NCI-H2196 (cell line): ENCODE measurements around the gene TBC1D22A.

Experiments used
- DNase-seq: peaks from one replicate; lab custom pipeline; 2025; ENCODE audit not compliant: unreplicated experiment; lab: John Stamatoyannopoulos, UW

Gene TBC1D22A

DNA sequence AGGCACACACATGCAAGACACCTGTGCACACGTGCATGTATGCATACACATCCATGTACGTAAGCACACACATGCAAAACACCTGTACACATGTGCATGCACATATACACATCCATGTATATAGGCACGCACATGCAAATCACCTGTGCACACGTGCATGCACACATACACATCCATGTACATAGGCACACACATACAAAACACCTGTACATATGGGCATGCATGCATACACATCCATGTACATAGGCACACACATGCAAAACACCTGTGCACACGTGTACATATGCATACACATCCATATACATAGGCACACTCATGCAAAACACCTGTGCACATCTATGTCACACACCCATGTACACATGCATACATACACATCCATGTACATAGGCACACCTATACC is 458.3 kb downstream of the TBC1D22A start:
- DNase-seq: no peak

DNA sequence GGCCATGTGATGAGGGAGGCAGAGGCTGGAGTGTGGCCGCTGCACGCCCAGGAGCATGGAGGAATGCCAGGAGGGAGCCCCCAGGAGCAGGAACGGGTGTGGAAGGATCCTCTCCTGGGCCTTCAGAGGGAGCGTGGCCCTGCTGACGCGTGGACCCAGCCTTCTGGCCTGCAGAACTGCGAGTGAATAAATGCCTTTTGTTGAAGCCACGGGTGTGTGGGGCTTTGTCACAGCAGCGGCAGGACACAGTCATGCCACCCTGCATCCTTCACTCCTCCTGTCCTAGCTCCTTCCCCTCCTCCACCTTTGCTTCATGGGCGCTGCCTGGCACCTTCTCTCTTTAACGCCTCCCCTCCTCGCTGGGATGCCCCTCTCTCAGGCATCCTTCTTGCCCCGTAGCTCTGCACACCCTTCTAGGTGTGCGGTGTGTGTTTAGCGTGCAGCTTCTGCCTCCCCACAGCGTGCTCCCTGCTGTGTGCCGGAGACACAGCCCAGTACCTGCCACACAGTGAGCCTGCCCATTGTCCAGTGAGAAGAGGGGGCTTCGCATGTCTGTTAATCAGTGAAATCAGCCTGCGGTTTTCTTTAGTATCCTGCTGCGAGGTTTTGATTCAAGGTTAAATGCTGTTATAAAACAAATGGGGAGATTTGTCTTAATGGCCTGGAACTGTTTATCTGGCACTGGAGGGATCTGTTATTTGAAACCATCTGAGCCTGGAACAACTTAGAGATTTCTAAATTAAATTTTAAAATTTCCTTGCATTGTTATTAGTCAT is 459.6 kb downstream of the TBC1D22A start:
- no peak for DNase-seq
